GM18517 (cell line): Measurements from ENCODE around the gene FARP1.
A peak's percentile ranks its signal among the peaks of the same experiment; 100 is the strongest.

ENCODE experiments used
- ATAC-seq: cut with Tn5 transposase; IDR thresholded peaks from one replicate; pipeline ENCODE4 v1.9.1; 2021; ENCODE audit warnings: mild to moderate bottlenecking, moderate library complexity; ENCODE audit not compliant: unreplicated experiment

FARP1 gene

DNA sequence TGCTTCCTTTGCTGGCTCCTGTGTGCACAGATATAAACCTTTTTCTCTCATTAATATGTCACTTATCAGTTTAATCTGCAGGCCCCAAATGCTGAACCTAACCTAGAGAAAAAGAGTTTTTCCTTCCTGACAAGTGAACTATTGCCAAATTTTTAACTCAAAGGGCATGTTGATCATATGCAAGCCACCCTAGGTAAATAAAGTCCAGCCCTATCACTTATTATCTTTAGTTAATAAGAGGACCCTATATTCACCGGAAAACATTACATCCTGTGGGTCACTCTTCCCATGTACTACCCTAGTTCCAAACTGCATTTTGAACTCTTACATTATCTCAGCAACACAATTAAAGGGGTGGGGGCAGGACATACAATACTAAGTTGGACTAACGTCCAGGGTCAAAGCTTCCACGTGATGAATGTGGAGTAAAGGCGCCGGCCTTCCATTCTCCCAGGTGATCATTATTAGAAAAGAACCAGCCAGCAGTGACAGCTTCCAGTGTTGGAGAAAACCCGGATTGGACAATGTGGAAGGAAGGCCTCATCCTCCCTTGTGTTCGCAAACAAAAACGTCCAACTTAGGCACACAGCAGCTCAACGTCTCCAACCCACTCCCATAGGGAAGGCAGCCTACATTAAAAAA is 347.4 kb downstream of the FARP1 start:
- no peak for ATAC-seq

DNA sequence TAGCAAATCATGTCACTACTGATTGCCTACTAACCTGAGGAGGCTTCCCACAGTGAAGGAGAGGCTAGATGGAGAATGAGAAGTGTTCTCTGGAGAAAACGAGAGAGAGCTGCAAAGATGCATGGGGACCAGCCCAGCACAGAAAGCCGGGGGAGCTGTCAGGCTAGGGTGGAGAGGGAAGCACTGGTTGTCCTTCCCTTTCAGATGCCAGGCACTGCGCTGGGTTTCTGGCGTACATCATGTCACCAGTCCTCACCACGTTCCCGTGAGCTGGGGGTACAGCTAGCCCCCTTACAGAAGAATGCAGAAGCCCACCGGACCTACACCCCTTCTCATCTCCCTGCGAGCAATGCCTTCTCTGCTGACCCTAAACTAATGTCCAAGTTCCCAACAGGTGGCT is 348.0 kb downstream of the FARP1 start:
- ATAC-seq, result no peak

DNA sequence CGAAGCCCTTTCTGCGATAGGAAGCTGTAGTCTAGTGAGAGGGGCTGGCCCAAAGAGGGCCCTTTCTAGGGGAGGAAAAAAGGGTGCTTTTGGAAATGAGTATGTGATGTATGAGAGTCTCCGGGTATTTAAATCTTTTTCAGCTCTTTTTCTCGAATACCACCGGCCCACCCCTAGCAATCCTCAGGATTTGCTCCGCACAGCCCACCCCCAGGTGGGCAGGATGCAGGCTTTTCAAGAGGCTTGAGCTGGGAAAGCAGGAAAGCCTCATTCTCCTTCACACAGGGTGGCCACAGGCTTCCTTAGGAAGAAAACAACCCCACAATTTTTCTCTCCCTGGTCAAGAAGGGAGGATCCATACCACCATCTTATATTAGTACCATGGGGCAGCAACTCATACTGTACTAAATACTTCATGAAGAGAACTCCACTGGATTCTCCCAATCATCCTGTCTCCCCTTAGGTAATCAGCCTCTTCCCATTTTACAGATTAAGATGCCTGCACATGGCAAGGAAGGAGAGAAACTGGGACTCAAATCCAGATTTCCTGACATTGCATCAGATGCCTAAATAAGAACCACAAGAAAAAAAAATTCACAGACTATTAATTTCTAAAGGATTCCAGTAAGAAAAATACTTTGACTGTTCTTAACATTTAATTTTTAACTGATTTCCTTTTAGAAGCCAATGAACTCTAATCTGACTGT is 349.6 kb downstream of the FARP1 start:
- no peak for ATAC-seq

DNA sequence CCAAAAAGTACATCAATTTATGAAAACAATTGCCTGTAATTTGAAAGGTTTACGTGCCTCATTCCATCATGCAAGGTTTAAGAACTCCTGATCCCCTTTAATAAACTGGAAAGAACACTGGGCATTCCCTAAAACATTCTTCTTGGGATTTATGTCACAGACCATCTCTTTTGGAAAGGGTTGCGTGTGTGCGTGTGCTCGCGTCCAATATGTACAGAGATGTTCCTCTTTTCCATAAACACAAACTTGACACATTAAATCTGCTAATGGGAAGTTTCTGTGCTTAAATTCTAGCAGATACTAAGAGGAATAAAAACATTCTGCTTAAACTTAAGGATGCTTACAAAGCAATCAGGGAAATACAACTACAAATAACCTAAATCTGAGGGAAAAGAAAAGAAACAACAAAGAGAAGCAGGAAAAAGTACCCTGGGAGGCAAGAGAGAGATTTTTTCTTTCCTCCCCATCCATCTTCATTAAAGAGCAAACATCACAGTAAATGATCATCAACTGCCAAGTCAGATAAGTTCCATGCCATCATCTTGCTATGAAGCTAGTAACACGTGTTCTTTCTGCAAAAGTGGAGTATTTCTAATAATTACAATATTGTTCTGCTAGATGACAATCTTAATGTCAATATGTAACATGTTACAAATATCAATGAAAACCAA is 350.3 kb downstream of the FARP1 start:
- ATAC-seq, result no peak

DNA sequence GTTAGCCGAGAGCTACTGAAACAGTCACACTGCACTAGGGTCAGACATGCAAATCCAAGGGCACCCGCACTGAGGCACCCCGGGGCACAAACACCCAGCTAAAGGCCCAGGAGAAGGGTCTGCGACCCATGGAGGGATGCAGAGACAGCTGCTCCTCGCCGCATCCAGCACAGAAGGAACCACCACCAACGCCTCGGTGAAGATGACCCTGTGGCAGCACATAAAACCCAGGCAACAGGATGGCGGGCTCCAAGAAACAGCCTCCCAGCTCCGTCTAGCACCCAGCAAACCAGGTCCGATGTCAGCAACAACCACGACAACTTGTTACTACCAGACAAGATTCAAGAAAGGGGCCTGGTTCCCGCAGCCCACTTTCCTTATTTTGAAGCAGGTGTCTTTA is 351.9 kb downstream of the FARP1 start:
- no peak for ATAC-seq

DNA sequence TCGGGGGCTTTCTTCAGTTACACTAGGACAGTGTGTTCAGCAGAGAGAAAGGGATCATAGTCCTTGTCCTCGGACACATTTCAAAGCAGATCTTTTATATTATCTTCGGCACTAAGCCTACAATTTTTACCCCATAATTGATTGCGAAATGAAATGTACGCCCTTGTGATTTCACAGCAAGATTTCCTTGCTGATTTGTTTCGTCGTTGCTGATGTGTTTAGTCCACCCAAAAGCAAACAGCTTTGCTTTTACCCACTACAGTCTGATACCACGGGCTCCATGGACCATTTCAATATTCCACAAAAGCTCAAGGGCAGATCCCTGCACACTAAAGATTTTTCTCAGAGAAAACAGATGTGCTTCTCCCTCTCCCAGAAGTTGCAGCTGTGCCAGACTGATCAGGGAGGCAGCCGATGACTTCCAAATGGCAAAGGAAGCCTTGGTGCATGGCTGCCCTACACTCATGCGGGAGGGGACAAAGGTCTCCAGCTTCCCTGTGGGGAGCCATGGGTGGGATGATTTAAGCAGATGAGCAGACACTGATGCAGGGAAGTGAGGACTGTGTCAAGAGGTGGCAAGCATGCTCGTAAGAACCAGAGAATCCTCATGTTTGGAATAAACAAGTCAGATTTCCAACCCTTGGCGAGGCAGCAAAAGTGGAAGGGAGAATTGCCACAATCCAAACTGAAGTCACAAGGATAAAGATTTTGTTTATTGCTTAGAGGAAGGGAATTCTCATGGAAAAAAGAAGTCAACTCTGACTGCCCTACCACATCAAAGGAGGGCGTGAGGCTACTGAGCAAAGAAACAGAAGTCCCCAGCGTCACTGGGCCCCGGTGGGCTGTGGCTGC is 353.0 kb downstream of the FARP1 start:
- ATAC-seq, result no peak

DNA sequence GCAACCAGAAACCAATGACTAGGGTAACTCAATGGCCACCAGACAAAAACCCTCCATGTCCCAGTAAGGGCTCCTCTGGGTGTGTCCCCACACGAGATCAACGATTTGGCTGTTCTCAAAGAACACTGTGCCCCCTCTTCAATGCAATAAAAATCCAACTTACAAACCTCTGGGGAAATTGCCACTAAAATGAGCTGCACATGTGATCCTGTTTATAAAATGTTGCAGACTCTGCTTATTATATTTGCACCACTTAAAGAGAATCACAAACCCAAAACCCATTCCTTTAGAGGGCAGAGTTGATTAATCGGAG is 353.5 kb downstream of the FARP1 start:
- no peak for ATAC-seq

DNA sequence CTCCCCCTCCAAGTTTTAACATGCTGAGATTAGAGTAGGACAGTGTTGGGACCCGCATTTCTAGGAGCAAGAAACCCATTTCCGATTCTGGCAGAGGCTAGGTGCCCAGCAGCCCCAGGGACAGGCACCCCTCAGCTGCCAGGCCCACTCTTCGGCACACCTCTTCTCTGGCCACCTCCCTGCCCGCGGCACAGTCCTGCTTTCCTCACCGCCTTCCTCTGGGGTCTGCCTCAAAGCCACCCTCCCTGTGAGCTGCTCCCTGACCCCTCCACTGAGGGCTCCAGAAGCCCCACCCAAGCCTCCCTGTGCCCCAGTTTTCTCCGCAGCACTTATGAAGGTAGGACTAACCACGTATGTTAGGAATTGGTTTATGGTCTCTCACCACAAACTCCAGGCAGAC is 354.1 kb downstream of the FARP1 start:
- no peak for ATAC-seq

DNA sequence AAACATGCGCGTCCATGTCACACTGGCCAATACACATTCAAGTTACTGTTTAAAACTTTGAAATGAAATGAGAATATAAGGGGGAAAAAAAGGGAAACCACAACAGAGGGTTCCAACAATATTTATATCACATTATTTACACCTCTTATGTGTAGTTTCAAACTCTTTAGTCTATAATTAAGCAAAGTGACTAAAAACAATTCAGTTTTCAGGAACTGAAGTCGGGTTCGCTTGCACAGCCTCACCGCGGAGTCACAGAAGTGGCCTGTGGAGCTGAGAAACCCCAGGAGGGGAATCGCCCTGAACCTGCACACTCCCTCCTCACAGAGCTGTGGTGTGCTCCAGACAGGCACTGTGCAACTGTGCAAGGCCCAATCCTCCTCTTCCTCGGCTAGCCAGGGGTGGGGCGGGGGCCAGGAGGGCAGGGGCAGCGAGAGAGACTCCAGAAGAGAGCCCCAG is 358.1 kb downstream of the FARP1 start:
- peak; percentile 74 for ATAC-seq

DNA sequence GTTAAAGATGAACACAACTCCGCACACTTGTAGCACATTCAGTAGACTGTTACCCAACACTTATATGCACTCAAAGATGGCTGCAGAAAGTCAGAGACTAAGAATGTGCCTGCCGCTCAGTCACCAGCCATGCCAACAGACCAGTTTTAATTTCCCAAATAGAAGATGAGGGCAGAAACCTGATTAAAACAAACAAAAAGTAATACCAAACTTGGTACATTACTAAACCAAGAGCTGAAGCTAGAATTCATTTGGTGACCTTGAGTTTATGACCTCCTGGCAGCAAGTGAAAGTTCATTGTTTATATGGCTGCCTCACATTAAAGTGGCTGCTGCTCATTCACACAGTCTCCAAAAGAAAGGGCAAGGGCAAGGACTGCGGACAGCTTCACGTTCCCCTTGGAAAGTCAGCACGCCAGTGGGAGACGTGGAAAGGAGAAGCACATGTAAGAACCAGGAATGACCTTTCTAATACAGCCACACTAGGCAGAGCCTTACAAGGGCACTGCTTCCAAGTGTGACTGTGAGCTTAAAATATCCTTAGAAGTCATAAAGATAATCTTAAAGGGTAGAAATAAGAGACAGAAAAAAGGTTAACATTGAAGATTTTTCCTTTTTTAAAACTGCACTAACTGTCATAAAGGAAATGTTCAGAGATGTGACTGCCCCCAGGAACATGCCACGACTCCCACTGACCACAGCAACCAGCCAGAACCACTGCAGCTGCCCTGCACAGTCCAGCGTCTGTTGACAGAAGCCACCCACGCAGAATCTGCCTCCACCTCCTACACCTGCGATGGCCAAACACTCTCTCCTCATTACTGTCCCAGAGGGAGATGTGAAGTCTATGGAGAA is 360.5 kb downstream of the FARP1 start:
- ATAC-seq, result no peak

DNA sequence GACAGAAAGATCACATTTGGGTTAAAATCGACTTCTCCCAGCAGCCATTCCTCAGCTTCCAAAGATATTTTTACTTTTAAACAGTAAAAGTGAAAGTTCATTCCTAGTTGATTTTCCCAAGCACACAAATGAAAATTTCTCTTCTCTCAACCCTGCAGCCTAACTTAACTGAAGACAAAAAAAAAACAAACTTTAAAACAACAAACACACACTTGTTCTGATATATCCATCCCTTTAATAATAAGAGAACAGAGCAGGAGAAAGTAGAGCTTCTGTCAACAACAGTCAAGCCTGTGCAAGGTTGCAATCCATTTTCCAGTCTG is 361.1 kb downstream of the FARP1 start:
- ATAC-seq, result no peak

DNA sequence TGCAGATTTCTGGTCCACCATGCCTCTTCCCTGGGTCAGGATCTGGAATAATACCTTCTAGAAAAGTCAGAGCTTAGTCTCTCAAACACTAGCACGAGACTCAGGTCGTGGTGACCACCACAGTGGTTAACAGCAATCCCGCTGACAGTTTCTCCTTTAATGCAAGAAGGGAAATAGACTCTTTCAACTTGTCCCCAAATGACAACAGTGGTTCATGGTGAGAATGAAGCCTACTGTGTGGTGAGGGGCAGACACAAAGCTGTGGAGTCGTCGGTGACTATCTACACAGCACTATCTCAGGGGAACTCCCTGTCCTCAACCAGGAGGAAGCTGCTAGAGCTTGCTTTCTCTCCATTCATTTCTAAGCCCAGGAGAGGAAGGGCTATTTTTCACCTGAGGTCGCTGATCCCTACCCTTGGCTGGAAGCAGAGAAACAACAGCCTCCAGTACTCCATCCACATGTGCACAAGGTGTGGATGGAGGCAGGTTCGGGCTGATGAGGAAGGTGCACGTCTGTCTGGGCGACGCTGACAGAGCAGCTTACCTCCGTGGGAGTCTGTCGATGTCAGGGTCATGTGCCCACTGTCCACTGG is 361.6 kb downstream of the FARP1 start:
- peak; percentile 21 for ATAC-seq
